GM18505 (cell line): ENCODE data around the gene GNPNAT1.
"Not testable (repeated sequence)": the region's sequence is repeated elsewhere in the genome, so short reads cannot be mapped to it uniquely, and the experiment has no call there.

Source experiments
- ATAC-seq: cut with Tn5 transposase; IDR thresholded peaks from one replicate; pipeline ENCODE4 v1.9.1; 2021; ENCODE audit not compliant: unreplicated experiment
- POLR2A ChIP-seq: IDR thresholded peaks from 4 replicates; pipeline ENCODE4 v1.6.1; 2011; ENCODE audit warnings: borderline replicate concordance; ENCODE audit not compliant: insufficient read depth, insufficient read length; ENCODE audit errors: extremely low read depth

The GNPNAT1 gene

DNA sequence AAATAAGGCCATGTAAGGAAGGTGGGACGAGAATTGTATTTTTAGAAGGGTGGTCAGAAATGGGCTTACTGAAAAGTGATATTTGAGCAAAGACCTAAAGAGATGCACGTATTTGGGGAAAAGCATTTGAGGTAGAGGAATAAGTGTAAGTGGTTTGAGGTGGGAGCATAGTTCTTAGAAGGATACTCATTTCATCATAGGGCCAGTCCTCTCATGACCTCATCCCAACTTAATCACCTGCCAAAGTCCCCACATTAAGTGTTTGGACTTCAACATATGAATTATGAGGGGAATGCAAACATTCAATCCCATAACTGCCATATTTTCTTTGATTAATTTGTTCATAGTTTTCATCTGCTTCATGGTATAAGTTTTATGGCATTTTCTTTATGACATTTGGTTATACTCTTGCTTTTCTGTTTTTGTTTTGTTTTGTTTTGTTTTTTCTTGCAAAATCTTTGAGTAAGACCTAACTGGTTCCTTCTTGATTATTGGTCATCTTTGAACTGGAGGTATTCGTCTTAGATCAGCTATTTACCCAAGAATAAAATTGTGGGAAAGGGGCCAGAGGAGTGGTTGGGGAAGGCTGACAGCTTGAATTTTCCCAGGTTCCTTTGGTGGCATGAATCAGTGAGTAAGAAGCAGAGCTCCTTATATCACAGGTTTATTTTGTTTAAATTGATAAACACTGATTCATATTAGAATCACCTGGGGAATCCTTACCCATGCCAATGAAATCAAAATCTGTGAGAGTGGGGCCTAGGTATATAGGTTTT, 24.2 kb downstream of the GNPNAT1 start:
- no peak for ATAC-seq
- no peak for TF ChIP-seq POLR2A

DNA sequence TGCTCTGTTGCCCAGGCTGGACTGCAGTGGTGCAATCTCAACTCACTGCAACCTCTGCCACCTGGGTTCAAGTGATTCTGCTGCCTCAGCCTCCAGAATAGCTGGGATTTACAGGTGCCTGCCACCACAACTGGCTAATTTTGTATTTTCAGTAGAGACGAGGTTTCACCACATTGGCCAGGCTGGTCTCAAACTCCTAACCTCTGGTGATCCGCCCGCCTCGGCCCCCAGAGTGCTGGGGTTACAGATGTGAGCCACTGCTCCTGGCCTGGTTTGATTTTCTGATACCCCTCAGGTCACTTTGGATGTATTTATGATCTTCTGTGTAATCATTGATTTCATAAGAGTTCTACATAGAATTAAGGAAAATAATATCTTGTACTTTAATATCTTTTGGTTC, 28.5 kb downstream of the GNPNAT1 start:
- ATAC-seq: not testable (repeated sequence)

DNA sequence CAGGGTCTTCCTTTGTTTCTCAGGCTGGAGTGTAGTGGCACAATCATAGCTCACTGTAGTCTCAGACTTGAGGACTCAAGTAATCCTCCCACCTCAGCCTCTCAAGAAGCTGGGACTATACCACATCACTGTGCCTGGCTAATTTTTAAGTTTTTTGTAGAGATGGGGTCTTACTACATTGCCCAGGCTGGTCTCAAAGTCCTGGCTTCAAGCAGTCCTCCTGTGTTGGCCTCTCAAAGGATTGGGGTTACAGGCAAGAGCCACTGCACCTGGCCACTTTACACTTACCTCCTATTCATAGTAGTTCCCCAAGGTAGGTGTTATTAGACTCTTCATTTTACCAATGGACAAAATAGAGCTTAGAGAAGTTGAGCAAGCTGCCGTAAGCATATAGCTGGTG, 32.3 kb downstream of the GNPNAT1 start:
- no peak for TF ChIP-seq POLR2A
- no peak for ATAC-seq

DNA sequence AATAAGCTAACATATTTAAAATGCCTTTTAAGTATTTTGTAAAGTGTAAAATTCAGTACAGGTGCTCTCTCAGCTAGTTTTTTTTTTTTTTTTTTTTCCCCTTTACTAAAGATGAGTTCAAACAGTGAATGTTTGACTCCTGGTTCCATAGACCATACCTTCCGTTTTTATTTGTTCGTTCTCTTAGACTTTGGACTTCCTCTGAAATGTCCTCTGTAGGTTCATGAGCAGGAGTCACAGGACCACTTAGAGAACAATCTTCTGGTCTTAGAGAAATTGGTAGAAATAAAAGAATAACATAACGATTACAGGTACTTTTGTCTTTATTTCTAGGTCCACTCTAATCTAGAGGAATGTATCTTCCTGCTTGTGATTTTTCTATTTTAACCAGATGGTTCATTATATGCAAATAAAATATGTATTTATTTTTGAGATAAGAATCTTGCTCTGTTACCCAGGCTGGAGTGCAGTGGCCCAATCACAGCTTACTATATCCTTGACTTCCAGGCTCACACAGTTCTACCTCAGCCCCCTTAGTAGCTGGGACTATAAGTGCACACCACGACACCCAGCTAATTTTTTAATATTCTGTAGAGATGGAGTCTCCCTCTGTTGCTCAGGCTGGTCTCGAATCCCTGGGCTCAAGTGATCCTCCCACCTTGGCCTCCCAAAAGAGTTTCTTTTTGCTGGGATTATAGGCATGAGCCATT, 35.6 kb downstream of the GNPNAT1 start:
- ATAC-seq: no peak
- TF ChIP-seq POLR2A: no peak

DNA sequence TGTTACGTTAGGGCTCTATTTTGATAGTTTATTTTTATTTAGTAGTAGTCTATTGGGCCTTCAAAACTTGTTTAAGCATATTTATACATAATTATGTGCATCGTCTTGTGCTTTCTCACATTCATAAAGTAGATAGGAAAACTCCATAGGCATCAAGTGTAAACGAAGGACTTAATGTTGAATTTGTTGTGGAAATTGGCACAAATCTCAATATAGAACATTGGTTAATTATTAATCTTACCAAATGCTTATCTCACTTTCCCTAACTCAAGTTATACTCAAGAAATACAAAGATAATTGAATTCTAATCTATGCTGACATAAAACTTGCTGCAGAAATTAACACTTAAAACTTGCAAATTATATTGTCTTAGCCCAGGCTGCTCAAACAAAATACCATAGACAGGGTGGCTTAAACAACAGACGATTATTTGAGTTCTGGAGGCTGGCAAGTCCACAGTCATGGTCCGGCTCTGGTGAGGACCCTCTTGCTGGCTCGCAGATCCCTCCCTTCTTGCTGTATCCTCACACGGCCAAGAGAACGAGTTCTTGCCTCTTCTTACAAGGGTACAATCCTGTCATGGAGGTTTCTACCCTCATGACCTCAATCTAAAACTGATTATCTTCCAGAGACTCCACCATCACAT, 42.6 kb downstream of the GNPNAT1 start:
- no peak for ATAC-seq
- no peak for TF ChIP-seq POLR2A

DNA sequence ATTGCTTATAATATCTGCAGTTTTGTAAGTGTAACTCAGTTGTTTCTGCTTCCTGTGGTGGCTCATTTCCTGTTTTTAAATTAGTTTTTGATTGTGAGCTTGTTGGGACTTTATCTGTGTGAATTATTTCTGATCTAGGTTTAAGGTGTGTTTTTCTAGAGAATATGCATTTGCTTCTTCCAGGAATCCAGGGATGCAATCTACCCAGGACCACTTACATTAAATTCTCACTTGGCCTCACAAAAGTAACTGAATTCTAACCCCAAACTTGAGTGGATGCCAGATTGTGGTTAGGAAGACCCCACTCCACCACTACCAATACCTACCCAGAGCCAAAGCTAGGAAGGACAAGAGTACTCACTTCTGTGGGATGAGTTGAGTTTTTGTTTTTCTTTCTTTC, 49.5 kb downstream of the GNPNAT1 start:
- TF ChIP-seq POLR2A: no peak
- peak; percentile 22 for ATAC-seq

DNA sequence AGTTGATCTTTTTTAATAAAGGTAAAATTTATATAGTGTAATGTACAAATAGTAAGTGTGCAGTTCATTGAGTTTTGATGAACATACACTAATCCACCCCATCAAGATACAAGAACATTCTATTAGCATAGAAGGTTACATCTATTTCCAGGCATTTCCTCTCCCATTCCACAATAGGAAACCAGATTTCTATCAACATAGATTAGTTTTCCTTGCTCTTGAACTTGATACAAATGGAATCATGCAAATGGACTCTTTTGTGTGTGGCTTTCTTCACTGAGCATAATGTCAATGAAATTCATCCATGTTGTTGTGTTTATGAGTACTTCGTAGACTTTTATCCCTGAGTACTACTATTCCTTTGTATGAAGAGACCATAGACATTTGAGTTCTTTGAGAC, 50.7 kb downstream of the GNPNAT1 start:
- no peak for ATAC-seq
- no peak for TF ChIP-seq POLR2A

DNA sequence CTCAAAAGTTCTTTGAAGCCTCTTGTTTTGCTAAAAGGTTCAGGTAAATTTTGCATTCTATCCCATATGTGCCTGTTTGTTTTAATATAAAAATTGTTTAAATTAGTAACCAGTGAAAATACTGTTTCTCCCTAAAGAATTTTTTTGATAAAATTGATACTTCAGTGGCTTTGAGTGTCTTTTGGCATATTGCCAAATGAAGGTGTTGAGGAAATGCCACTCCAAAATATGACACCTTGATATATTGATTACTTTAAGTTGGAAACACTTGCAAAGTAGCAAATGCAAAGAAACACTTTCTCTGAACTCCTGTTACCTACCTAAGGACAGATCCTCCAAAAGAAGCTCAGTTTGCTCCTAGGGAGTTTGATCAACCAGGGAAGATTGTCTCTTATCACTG, 53.0 kb downstream of the GNPNAT1 start:
- no peak for TF ChIP-seq POLR2A
- no peak for ATAC-seq

DNA sequence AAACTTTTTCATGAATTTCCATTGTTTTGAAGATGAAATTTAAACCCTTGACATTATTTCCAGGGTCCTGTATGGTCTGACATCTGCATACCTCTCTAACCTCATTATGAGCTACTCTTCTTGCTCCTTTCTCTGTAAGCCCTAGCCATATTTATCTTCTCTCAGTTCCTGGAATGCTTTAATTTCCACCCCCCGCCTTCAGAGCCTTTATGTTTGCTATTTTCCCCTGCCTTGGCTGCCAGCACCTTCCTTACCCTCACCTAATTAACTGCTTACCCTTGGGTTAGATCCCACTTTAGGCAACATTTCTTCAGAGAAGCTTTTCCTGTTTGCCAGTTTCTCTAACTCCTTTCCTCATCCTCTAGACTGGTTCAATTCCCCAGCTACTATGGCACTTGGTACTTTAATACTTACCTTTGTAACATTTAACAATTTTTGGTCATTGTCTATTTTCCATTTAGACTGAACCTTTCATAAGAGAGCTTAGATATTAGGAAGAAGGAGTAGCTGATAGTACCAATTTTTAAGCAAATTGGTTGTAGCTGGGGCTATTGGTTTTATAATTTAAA, 55.4 kb downstream of the GNPNAT1 start:
- no peak for ATAC-seq
- TF ChIP-seq POLR2A: no peak

DNA sequence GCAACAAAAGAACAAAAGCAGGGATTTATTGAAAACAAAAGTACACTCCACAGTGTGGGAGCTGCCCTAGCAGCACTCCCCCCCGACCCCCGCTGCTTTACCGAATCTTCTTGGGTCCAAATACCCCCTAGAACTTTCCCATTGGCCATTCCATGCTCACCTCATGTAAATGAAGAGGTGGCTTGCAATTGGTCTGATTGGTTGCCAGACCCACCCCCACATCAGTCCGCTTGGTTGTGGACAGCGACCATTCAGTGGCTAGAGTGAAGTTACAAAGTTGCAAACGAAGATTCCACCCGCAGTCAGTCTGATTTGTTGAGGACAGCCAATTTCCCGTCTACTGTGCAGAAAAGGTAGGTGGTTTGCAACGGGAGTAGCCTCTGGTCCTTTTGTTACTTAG, 57.6 kb downstream of the GNPNAT1 start:
- TF ChIP-seq POLR2A: no peak
- ATAC-seq: no peak

DNA sequence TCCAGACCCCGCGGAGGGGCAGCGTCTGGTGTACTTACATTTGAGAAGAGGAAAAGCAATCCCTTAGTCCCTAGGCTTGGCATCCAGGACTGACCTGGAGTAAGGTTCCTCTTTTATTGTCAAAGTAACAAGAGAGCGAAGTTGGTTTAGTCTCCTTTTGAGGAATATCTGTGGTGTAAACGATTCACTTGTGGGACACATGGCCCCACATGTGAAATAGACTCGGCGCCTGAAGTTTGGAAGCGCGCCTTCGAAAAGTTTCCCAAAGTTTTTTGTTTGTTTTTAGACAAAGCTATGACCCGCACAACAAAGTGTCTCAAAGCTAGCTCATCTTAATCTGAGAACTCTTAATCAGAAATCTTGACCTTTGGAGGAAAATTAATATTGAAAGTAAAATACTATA, 60.7 kb downstream of the GNPNAT1 start:
- TF ChIP-seq POLR2A: no peak
- no peak for ATAC-seq

DNA sequence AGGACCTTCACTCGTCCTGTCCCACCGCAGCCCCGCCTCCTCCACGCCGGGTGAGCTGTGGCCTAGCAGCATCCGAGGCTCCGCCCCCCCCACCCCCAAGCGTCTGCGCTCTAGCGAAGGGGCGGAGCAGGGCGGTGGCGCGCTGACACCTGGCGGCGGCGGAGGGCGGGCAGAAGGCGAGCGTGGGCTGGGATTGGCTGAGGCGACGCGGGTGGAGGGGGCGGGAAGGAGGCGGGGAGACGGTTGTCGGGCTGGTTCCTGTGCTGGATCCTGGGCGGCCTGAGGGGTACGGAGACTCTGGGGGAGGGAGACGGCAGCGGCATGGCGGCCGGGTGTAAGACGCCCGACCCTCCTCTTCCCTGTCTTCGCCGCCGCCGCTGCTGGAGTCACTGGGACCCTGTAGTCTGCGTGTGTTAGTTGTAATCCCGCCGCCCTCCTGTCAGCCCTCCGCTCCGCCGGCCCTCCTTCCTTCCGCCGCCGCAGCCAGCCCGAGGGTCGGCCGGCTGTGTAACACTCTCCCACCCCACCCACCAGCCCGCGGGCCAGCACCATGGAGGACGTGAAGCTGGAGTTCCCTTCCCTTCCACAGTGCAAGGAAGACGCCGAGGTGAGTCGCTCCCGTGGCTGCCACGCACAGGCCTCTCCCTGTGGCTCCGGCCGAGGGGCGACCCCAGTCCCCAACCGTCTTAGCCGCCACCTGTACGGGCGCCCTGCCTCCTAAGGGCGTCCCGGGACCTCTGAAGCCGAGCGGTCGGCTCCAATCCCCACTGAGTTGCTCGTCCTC, 61.3 kb downstream of the GNPNAT1 start, which contains the start of gene STYX:
TSS of gene STYX (plus strand) at position 242 of the 784 bp plus-strand sequence. CDS start at position 551, 309 bp downstream.
- peak; percentile 94 for ATAC-seq
- peak; percentile 83 for TF ChIP-seq POLR2A

DNA sequence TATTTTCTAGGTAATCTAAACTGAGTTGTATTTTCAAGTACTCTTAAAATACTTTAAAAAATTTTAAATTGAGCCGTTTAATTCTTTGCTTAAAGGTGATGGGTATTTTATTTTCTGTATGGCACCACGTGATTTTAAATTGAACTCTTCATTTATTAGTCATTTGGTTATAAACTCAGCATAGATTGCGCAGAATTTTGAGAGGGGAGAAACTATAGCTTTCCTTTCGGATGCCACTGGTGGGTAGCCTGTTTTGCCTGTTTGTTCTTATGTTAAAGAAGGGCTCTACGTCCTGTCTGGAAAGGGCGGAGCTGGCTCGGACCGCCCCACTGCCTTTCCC, 61.9 kb downstream of the GNPNAT1 start:
- TF ChIP-seq POLR2A: no peak
- ATAC-seq: no peak

DNA sequence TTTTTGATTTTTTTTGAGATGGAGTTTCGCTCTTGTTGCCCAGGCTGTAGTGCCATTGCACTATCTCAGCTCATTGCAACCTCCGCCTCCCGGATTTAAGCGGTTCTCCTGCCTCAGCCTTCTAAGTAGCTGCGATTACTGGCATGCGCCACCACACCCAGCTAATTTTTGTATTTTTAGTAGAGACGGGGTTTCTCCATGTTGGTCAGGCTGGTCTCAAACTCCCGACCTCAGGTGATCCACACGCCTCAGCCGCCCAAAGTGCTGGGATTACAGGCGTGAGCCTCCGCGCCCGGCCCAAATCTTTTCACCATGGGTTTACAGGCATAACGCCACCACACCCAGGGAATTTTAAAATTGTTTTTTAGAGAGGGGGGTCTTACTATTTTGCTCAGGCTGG, 62.4 kb downstream of the GNPNAT1 start:
- not testable (repeated sequence) for ATAC-seq

DNA sequence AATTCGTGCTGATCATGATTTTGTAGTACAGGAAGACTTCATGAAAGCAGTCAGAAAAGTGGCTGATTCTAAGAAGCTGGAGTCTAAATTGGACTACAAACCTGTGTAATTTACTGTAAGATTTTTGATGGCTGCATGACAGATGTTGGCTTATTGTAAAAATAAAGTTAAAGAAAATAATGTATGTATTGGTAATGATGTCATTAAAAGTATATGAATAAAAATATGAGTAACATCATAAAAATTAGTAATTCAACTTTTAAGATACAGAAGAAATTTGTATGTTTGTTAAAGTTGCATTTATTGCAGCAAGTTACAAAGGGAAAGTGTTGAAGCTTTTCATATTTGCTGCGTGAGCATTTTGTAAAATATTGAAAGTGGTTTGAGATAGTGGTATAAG, 63.9 kb downstream of the GNPNAT1 start:
- ATAC-seq: not testable (repeated sequence)
